HL-60 (cell line): ENCODE measurements around the gene OPRD1.
A peak's percentile ranks its signal among the peaks of the same experiment; 100 is the strongest.
"Not testable (repeated sequence)": the region's sequence is repeated elsewhere in the genome, so short reads cannot be mapped to it uniquely, and the experiment has no call there.

Experiments
- DNase-seq, 2 experiments: peaks; one replicate each; pipeline ENCODE4 v3.0.0-alpha.2; 2010 to 2020; ENCODE audit warnings: low read depth in 1 of 2, low spot score in 1 of 2
- H3K27ac ChIP-seq: fragments of 250-450 bp; sonication (Bioruptor Pico); replicated peaks from 2 replicates; pipeline ENCODE4 v1.5.1; 2020; ENCODE audit warnings: mild to moderate bottlenecking, moderate library complexity
- H3K27me3 ChIP-seq: fragments of 250-450 bp; sonication (Bioruptor Pico); 2 replicates; pipeline ENCODE4 v1.5.1; 2021; ENCODE audit warnings: mild to moderate bottlenecking, moderate library complexity; ENCODE audit not compliant: insufficient read depth, poor library complexity, severe bottlenecking
- H3K4me3 ChIP-seq: replicated peaks from 2 replicates; pipeline ENCODE4 v1.5.1; 2011; ENCODE audit warnings: mild to moderate bottlenecking, control low read depth, low read length; ENCODE audit not compliant: insufficient read depth
- CTCF ChIP-seq: IDR thresholded peaks from one replicate; pipeline ENCODE4 v1.5.1; 2011; ENCODE audit warnings: low read length, control low read depth, inconsistent platforms; ENCODE audit not compliant: insufficient read depth
- GABPA ChIP-seq: IDR thresholded peaks from 2 replicates; pipeline ENCODE4 v1.6.1; 2012; ENCODE audit warnings: low read depth
- POLR2AphosphoS5 ChIP-seq: IDR thresholded peaks from 2 replicates; pipeline ENCODE4 v1.6.1; 2012; ENCODE audit warnings: low read depth
- REST ChIP-seq: IDR thresholded peaks from 2 replicates; pipeline ENCODE4 v1.6.1; 2012; ENCODE audit warnings: low read depth; ENCODE audit not compliant: insufficient replicate concordance
- SPI1 ChIP-seq: IDR thresholded peaks from 2 replicates; pipeline ENCODE4 v1.6.1; 2012; ENCODE audit warnings: low read depth, mild to moderate bottlenecking, borderline replicate concordance

OPRD1 gene

GRCh38 chr1:28771921-28772320 lies 40.0 kb upstream of the OPRD1 start:
- 0 out of 2 replicates have a peak, but pooled peaks have one; percentile 24 for TF ChIP-seq POLR2AphosphoS5
- H3K27me3 ChIP-seq, DNase-seq, H3K27ac ChIP-seq, H3K4me3 ChIP-seq: not testable (repeated sequence)

GRCh38 chr1:28773105-28773504 lies 38.9 kb upstream of the OPRD1 start:
- TF ChIP-seq REST (no peak), SPI1 (no peak), CTCF (no peak), POLR2AphosphoS5 (no peak), GABPA (no peak)
- H3K27ac ChIP-seq: no peak overlapping the region
- no peak overlapping the region for H3K4me3 ChIP-seq
- no peak for DNase-seq
- H3K27me3 ChIP-seq: no peaks in the 10 kb centered on the region

GRCh38 chr1:28775121-28775942 lies 36.6 kb upstream of the OPRD1 start:
- DNase-seq: peak; percentile 75 to 86
- H3K27me3 ChIP-seq: no peaks in the 10 kb centered on the region
- H3K4me3 ChIP-seq: peak overlapping the region; percentile 35
- peak overlapping the region; percentile 33 for H3K27ac ChIP-seq
- peak; percentile 52; the same call in 1 of the 2 replicates for TF ChIP-seq POLR2AphosphoS5
- TF ChIP-seq SPI1: no peak
- TF ChIP-seq CTCF: no peak
- TF ChIP-seq GABPA: no peak
- TF ChIP-seq REST: no peak

- DNase-seq: no peak
- TF ChIP-seq POLR2AphosphoS5 (no peak), GABPA (no peak), SPI1 (no peak), REST (no peak), CTCF (no peak)
- H3K27ac ChIP-seq: no peak overlapping the region
- no peak overlapping the region for H3K4me3 ChIP-seq
- H3K27me3 ChIP-seq: no peaks in the 10 kb centered on the region
Observed at GRCh38 chr1:28776341-28776740, 35.6 kb upstream of the OPRD1 start.
